K562 (cell line): Measurements from ENCODE around the gene FBXW9.

Source experiments
- FOS ChIP-seq: IDR thresholded peaks from 3 replicates; pipeline ENCODE4 v1.6.1; 2011; ENCODE audit not compliant: insufficient read length; ENCODE audit errors: extremely low read depth
- FOSL1 ChIP-seq: fragments of 200-800 bp; sonication (Bioruptor generic); conservative IDR thresholded peaks from 2 replicates; pipeline ENCODE4 v1.6.1; 2016; ENCODE audit warnings: missing genetic modification characterization, missing compliant biosample characterization
- GABPB1 ChIP-seq: sonication (generic); formaldehyde crosslinking; IDR thresholded peaks from 2 replicates; pipeline ENCODE4 v1.8.0; 2022; ENCODE audit warnings: mild to moderate bottlenecking, missing genetic modification reagents
- NFIC ChIP-seq: fragments of 450-650 bp; IDR thresholded peaks from 2 replicates; pipeline ENCODE4 v1.6.1; 2017; ENCODE audit warnings: mild to moderate bottlenecking, inconsistent platforms
- NR3C1 ChIP-seq: sonication (generic); formaldehyde crosslinking; IDR thresholded peaks from 2 replicates; pipeline ENCODE4 v1.8.1; 2022; ENCODE audit warnings: missing genetic modification reagents
- POLR2AphosphoS5 ChIP-seq: IDR thresholded peaks from 2 replicates; pipeline ENCODE4 v1.6.1; 2011; ENCODE audit warnings: mild to moderate bottlenecking, low read depth, low read length, moderate library complexity; ENCODE audit not compliant: control insufficient read depth, insufficient read depth
- TF ChIP-seq, protein P1 (sequence below): fragments of 450-650 bp; IDR thresholded peaks from 2 replicates; pipeline ENCODE4 v1.6.1; 2016; ENCODE audit warnings: low read depth, mild to moderate bottlenecking, moderate library complexity

- TF ChIP-seq, protein P1, sequence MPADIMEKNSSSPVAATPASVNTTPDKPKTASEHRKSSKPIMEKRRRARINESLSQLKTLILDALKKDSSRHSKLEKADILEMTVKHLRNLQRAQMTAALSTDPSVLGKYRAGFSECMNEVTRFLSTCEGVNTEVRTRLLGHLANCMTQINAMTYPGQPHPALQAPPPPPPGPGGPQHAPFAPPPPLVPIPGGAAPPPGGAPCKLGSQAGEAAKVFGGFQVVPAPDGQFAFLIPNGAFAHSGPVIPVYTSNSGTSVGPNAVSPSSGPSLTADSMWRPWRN: no peak
- no peak for TF ChIP-seq GABPB1
- TF ChIP-seq NR3C1 (CRISPR knock-in tag): no peak
- TF ChIP-seq NFIC: no peak
- TF ChIP-seq POLR2AphosphoS5: no peak; the same call in 1 of the 2 replicates
- TF ChIP-seq FOSL1 (tag): no peak
- TF ChIP-seq FOS: no peak
Measured at GRCh38 chr19:12706332-12706718, 9.9 kb upstream of the FBXW9 start.
